ENCODE measurements around the gene DENND1C. TPM values are rescaled to one million over a fixed set of nuclear protein-coding genes. Genes with fewer than 3 reads are reported as not detected.

Gene DENND1C
- total RNA-seq, 2 experiments from 2014 or later: 58.2 to 61.2 TPM

GRCh38 chr19:6480848-6481415 lies 655 bp downstream of the DENND1C start:
- H3K27ac Mint-ChIP-seq: peak overlapping the region; percentile 96
- intact Hi-C loops (cut with micrococcal nuclease): no loop called here
- ATAC-seq: peak; percentile 24
- H3K4me1 Mint-ChIP-seq (ENCODE audit: low read depth): peaks cover 26% of the 10 kb centered on the region
- H3K4me3 Mint-ChIP-seq: peak overlapping the region; percentile 100
- H3K36me3 Mint-ChIP-seq (ENCODE audit: low read depth): peaks cover 19% of the 10 kb centered on the region
- H3K27me3 Mint-ChIP-seq: no peaks in the 10 kb centered on the region
- ChIA-PET POLR2A (interaction anchor here (0.7 to 2.4 kb wide), 20 partner anchors 8 to 291 kb away, joined by 3 to 10 read pairs (median 4); partner anchors contain the start of genes CRB3, GTF2F1 and KHSRP), CTCF (interaction anchor here (0.7 to 1.7 kb wide), 10 partner anchors 11 to 92 kb away, joined by 3 to 8 read pairs (median 4); partner anchors contain the start of genes KHSRP and TUBB4A)
- DNase-seq: peak; percentile 67
- no peaks in the 10 kb centered on the region for H3K9me3 Mint-ChIP-seq
- TF ChIP-seq, protein P1, sequence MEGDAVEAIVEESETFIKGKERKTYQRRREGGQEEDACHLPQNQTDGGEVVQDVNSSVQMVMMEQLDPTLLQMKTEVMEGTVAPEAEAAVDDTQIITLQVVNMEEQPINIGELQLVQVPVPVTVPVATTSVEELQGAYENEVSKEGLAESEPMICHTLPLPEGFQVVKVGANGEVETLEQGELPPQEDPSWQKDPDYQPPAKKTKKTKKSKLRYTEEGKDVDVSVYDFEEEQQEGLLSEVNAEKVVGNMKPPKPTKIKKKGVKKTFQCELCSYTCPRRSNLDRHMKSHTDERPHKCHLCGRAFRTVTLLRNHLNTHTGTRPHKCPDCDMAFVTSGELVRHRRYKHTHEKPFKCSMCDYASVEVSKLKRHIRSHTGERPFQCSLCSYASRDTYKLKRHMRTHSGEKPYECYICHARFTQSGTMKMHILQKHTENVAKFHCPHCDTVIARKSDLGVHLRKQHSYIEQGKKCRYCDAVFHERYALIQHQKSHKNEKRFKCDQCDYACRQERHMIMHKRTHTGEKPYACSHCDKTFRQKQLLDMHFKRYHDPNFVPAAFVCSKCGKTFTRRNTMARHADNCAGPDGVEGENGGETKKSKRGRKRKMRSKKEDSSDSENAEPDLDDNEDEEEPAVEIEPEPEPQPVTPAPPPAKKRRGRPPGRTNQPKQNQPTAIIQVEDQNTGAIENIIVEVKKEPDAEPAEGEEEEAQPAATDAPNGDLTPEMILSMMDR (IDR thresholded peaks at IDR 0.05): no peak

DNA sequence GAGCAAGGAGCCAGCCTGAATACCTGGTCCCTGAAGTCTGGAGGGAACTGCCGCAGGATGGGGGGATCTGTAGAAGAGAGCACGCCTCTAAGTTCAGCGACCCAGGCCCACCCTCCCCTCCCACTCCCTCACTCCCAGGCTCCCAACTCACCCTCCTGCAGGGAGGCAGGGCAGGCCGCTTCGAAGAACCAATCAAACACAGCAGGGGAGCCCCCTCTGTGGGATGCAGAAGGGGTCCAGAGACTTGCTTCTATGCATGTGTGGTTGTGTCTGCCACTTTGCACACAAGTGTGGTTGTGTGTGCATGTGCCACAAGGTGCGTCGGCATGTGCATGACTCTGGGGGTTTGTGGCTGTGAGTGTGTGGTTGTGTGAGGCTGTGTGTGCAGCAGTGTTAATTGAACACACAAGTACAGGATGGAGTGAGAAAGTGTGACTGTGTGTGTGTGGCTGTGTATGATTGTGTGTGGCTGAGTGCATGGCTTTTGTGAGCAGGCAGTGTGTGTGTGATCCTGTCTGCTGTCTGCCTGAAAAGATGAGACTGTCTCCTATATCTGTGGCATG lies 1.7 kb downstream of the DENND1C start:
- CTCF ChIA-PET: no interaction called here
- H3K36me3 Mint-ChIP-seq (ENCODE audit: low read depth): peaks cover 25% of the 10 kb centered on the region
- no peaks in the 10 kb centered on the region for H3K9me3 Mint-ChIP-seq
- no peak for DNase-seq
- intact Hi-C loops (cut with micrococcal nuclease): no loop called here
- TF ChIP-seq, protein P1 (IDR thresholded peaks at IDR 0.05): no peak
- H3K4me3 Mint-ChIP-seq: peak overlapping the region; percentile 100
- POLR2A ChIA-PET: interaction anchor here (0.7 to 2.4 kb wide), 5 partner anchors 8 to 173 kb away, joined by 3 to 10 read pairs (median 4); partner anchors contain the start of genes CRB3 and KHSRP
- H3K27ac Mint-ChIP-seq: peak overlapping the region; percentile 96
- no peaks in the 10 kb centered on the region for H3K27me3 Mint-ChIP-seq
- H3K4me1 Mint-ChIP-seq (ENCODE audit: low read depth): peaks cover 26% of the 10 kb centered on the region
- no peak for ATAC-seq

GRCh38 chr19:6478815-6479214 lies 2.8 kb downstream of the DENND1C start:
- Mint-ChIP-seq H3K4me3 (no peak overlapping the region), H3K4me1 (ENCODE audit: low read depth) (peaks cover 28% of the 10 kb centered on the region), H3K27ac (no peak overlapping the region), H3K27me3 (no peaks in the 10 kb centered on the region), H3K9me3 (no peaks in the 10 kb centered on the region), H3K36me3 (ENCODE audit: low read depth) (peaks cover 29% of the 10 kb centered on the region)
- intact Hi-C loops (cut with micrococcal nuclease): no loop called here
- TF ChIP-seq, protein P1 (IDR thresholded peaks at IDR 0.05): no peak
- POLR2A ChIA-PET: interaction anchor here (1.1 to 1.5 kb wide), 2 partner anchors 54 to 174 kb away, joined by 3 to 5 read pairs; partner anchors contain the start of gene KHSRP
- CTCF ChIA-PET: no interaction called here
- no peak for ATAC-seq
- no peak for DNase-seq

DNA sequence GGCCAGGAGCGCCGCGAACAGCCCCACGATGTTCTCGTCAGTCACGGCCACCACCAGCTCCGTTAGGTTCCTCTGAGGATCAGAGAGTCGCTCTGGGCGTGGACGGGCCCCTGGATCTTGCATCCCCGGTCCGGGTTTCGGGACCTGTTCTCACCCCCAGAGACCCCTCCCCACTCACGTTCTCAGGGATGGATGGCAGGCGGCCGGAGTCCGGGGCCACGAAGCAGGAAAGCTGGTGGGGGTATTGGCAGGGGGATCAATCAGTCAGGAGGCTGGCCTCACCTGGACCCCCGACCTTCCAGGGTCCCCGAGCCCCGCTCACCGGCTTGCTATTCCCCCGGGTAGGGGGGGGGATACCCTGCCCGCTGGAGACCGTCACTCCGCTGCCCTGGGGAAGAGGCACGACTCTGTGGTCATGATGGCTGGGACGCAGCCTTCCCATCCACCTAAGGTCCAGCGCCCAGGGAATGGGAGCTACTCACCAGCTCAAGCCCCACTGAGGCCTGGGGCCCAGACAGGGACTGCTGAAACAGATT lies 4.6 kb downstream of the DENND1C start:
- peaks cover 33% of the 10 kb centered on the region for H3K36me3 Mint-ChIP-seq (ENCODE audit: low read depth)
- ChIA-PET POLR2A (interaction anchor here (0.6 to 1.4 kb wide), 3 partner anchors 11 to 330 kb away, joined by 3 read pairs; partner anchors contain the start of gene CRB3), CTCF (no interaction called here)
- TF ChIP-seq, protein P1 (IDR thresholded peaks at IDR 0.05): no peak
- no peak overlapping the region for H3K4me3 Mint-ChIP-seq
- peaks cover 21% of the 10 kb centered on the region for H3K4me1 Mint-ChIP-seq (ENCODE audit: low read depth)
- intact Hi-C loops (cut with micrococcal nuclease): no loop called here
- ATAC-seq (no peak), DNase-seq (no peak)
- no peaks in the 10 kb centered on the region for H3K9me3 Mint-ChIP-seq
- H3K27me3 Mint-ChIP-seq: no peaks in the 10 kb centered on the region
- no peak overlapping the region for H3K27ac Mint-ChIP-seq

Data from activated CD8-positive, alpha-beta T cell treated with anti-CD3 and anti-CD28 coated beads for 36 hours (primary cell).